PC-9 (cell line): ENCODE data around the gene RCAN1. TPM values are rescaled to one million over a fixed set of nuclear protein-coding genes. Genes with fewer than 3 reads are reported as not detected.

ENCODE experiments used
- BruUV-seq: library from RNA; stranded (reverse); fragments of 400-500 nt; replicated peaks from 2 replicates; lab custom pipeline; 2021; lab: Mats Ljungman, UMichigan
- CTCF ChIA-PET: fragments of 300-600 bp; sonication (Branson Sonifier 250); formaldehyde crosslinking; loops from one replicate; lab custom pipeline; 2022; ENCODE audit warnings: antibody characterized with exemption; lab: Charles Lee
- POLR2A ChIA-PET: fragments of 300-600 bp; sonication (Branson Sonifier 250); formaldehyde crosslinking; loops from one replicate; lab custom pipeline; 2022; ENCODE audit warnings: antibody characterized with exemption; ENCODE audit not compliant: unreplicated experiment; lab: Charles Lee
- DNase-seq, 2 experiments: peaks; one replicate each; pipeline versions ENCODE4 v3.0.0 to v3.0.0-alpha.2; 2015 to 2022; ENCODE audit warnings: mixed read lengths in 1 of 2
- H2AFZ ChIP-seq: fragments of 200-600 bp; sonication (generic); 2 replicates; pipeline ENCODE4 v1.8.1; 2017; ENCODE audit warnings: antibody characterized with exemption
- H3F3A ChIP-seq: fragments of 200-600 bp; sonication (generic); 2 replicates; pipeline ENCODE4 v1.8.1; 2017; ENCODE audit warnings: antibody characterized with exemption, mild to moderate bottlenecking, low read depth; ENCODE audit not compliant: insufficient read depth
- H3K27ac ChIP-seq: fragments of 200-600 bp; sonication (generic); 2 replicates; pipeline ENCODE4 v1.6.1; 2016; ENCODE audit warnings: mixed run types
- H3K27me3 ChIP-seq: fragments of 200-600 bp; sonication (generic); 2 replicates; pipeline ENCODE4 v1.6.1; 2016; ENCODE audit warnings: low read depth, mixed run types; ENCODE audit not compliant: insufficient read depth
- H3K36me3 ChIP-seq: fragments of 200-600 bp; sonication (generic); 2 replicates; pipeline ENCODE4 v1.6.1; 2016; ENCODE audit warnings: low read depth, mixed run types
- H3K4me1 ChIP-seq: fragments of 200-600 bp; sonication (generic); replicated peaks from 2 replicates; pipeline ENCODE4 v1.6.1; 2016; ENCODE audit warnings: mixed run types; ENCODE audit not compliant: insufficient read depth
- H3K4me2 ChIP-seq: fragments of 200-600 bp; sonication (generic); 2 replicates; pipeline ENCODE4 v1.6.1; 2017; ENCODE audit warnings: mixed run types
- H3K4me3 ChIP-seq: fragments of 200-600 bp; sonication (generic); 2 replicates; pipeline ENCODE4 v1.6.1; 2016; ENCODE audit warnings: mixed run types
- H3K79me2 ChIP-seq: fragments of 200-600 bp; sonication (generic); 2 replicates; pipeline ENCODE4 v1.6.1; 2017; ENCODE audit warnings: low read depth, mixed run types
- H3K9me2 ChIP-seq: fragments of 200-600 bp; sonication (generic); 2 replicates; pipeline ENCODE4 v1.8.1; 2017; ENCODE audit warnings: mild to moderate bottlenecking; ENCODE audit not compliant: insufficient read depth
- H3K9me3 ChIP-seq: fragments of 200-600 bp; sonication (generic); 2 replicates; pipeline ENCODE4 v1.8.1; 2016; ENCODE audit warnings: low read depth; ENCODE audit not compliant: insufficient read depth
- H4K20me1 ChIP-seq: fragments of 200-600 bp; sonication (generic); 2 replicates; pipeline ENCODE4 v1.8.1; 2017; ENCODE audit not compliant: insufficient read depth
- CTCF ChIP-seq: fragments of 200-600 bp; sonication (generic); conservative IDR thresholded peaks from 2 replicates; pipeline ENCODE4 v1.6.1; 2017; ENCODE audit warnings: mixed run types, antibody characterized with exemption, mild to moderate bottlenecking, moderate library complexity
- EZH2 ChIP-seq: fragments of 200-600 bp; sonication (generic); IDR thresholded peaks from 2 replicates; pipeline ENCODE4 v1.8.0; 2017; ENCODE audit warnings: antibody characterized with exemption, low read depth
- intact Hi-C: fragments of 100-400 bp; cut with micrococcal nuclease; formaldehyde crosslinking; loops from one replicate; pipeline ENCODE4 v1.10.0; 2022; ENCODE audit not compliant: unreplicated experiment
- total RNA-seq: library from RNA; stranded (reverse); gene quantifications from 2 replicates; pipeline ENCODE4 v1.2.3, GENCODE V29; 2021

The RCAN1 gene
- total RNA-seq, 1 experiment from 2014 or later: 7.2 TPM

DNA sequence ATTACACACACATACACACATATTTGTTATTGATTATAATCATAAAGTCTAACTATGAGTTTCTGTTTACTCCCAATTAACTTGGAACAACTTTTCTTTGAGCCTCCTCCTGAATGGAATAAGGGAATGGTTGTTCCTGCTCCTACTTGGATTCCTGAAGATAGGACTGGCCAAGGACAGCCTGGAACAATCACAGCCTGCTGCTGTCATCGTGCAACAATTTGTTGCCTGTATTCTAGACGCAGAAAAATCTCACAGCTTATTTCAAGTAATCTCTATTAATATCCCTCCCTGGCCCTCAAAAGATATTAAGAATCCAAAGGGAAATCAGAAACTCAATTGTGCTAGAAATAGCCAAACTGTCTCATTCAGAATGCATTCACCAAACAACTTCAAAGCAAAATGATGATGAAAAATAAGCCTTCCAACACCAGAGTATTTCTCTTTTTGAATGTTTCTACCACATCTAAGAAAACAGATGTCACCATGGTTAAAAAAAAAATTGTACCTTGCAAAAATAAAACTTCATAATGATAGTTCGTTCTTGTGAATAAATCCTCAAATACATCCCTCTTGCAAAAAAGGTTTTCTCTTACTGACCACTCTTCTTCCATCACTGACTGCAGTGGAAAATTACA, 30.9 kb downstream of the RCAN1 start:
- no peak overlapping the region for H3K27ac ChIP-seq
- intact Hi-C loops: loop anchor here (2.0 to 5.0 kb wide), 2 partner anchors 37 to 73 kb away; no protein-coding TSS in a partner anchor
- POLR2A ChIA-PET: no interaction called here
- H3F3A ChIP-seq: peaks cover 7% of the 10 kb centered on the region; the same call in 1 of the 2 replicates
- H4K20me1 ChIP-seq: no peaks in the 10 kb centered on the region
- CTCF ChIA-PET: no interaction called here
- H3K4me1 ChIP-seq: peaks cover 25% of the 10 kb centered on the region
- H3K79me2 ChIP-seq: no peaks in the 10 kb centered on the region
- H3K27me3 ChIP-seq: no peaks in the 10 kb centered on the region
- no peaks in the 10 kb centered on the region for H3K36me3 ChIP-seq
- H3K9me3 ChIP-seq: no peaks in the 10 kb centered on the region
- H3K4me2 ChIP-seq: no peak overlapping the region
- BruUV-seq: no TSS peak
- H3K9me2 ChIP-seq: no peaks in the 10 kb centered on the region
- DNase-seq: no peak
- no peak for TF ChIP-seq EZH2
- no peak for TF ChIP-seq CTCF
- H3K4me3 ChIP-seq: no peak overlapping the region
- no peak overlapping the region for H2AFZ ChIP-seq

DNA sequence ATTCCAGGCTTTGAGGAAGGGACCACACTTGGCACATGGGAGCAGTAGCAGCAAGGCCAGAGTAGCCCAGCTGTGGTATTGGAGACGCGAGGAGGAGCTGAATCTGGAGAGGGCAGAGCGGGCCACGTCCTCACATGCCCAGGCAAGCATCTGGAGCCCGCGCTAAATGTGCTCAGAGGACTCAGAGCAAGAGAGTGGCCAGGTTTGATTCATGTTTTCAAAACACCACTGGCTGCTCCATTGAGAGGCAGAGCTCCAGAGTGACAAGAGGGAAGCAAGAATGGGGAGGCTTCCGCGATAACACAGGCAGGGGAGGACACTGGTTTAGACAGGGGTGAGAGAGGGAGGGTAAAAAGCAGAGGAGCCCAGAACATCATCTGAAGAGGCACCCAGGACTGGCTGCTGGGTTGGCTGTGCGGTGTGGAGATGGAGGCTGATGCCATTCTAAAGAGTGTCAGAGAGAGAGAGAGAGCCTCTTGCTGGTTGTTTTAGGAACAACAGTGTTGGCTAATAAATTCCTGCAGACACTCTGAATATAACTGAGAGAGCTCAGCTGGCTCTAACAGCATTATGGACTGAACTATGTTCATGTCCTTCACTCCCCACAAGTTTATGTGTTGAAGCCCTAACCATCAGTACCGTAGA, 32.3 kb downstream of the RCAN1 start:
- no peaks in the 10 kb centered on the region for H3K9me3 ChIP-seq
- BruUV-seq: no TSS peak
- H3K79me2 ChIP-seq: no peaks in the 10 kb centered on the region
- intact Hi-C loops: loop anchor here (2.0 to 5.0 kb wide), 2 partner anchors 35 to 72 kb away; no protein-coding TSS in a partner anchor
- no peaks in the 10 kb centered on the region for H3K27me3 ChIP-seq
- peak in 1 of 2 experiments; percentile 37 for DNase-seq
- no peak overlapping the region for H2AFZ ChIP-seq
- POLR2A ChIA-PET: interaction anchor here (0.6 kb wide), 1 partner anchor 1371 kb away, joined by 3 read pairs; no protein-coding TSS in a partner anchor
- H3F3A ChIP-seq: peaks cover 7% of the 10 kb centered on the region; the same call in 1 of the 2 replicates
- CTCF ChIA-PET: interaction anchor here (0.6 kb wide), 1 partner anchor 308 kb away, joined by 3 read pairs; no protein-coding TSS in a partner anchor
- H3K27ac ChIP-seq: no peak overlapping the region
- H3K9me2 ChIP-seq: no peaks in the 10 kb centered on the region
- H3K4me2 ChIP-seq: no peak overlapping the region
- peaks cover 27% of the 10 kb centered on the region for H3K4me1 ChIP-seq
- peak; percentile 44; the same call in 1 of the 2 replicates for TF ChIP-seq CTCF
- TF ChIP-seq EZH2: no peak
- H3K36me3 ChIP-seq: no peaks in the 10 kb centered on the region
- no peaks in the 10 kb centered on the region for H4K20me1 ChIP-seq
- H3K4me3 ChIP-seq: no peak overlapping the region

- no peak for TF ChIP-seq EZH2
- TF ChIP-seq CTCF: no peak
- BruUV-seq: no TSS peak
- Histone ChIP-seq H3K4me3 (no peak overlapping the region), H2AFZ (no peak overlapping the region), H3K27ac (peak overlapping the region; percentile 86), H3F3A (peaks cover 7% of the 10 kb centered on the region; the same call in 1 of the 2 replicates), H3K36me3 (no peaks in the 10 kb centered on the region), H3K79me2 (no peaks in the 10 kb centered on the region), H3K9me3 (no peaks in the 10 kb centered on the region), H3K4me1 (peaks cover 41% of the 10 kb centered on the region), H3K4me2 (peak overlapping the region; percentile 51), H4K20me1 (no peaks in the 10 kb centered on the region), H3K9me2 (no peaks in the 10 kb centered on the region), H3K27me3 (no peaks in the 10 kb centered on the region)
- ChIA-PET POLR2A (interaction anchor here (0.6 kb wide), 1 partner anchor 54 kb away, joined by 3 read pairs; no protein-coding TSS in a partner anchor), CTCF (no interaction called here)
- intact Hi-C loops: loop anchor here (5.0 kb wide), 1 partner anchor 33 kb away; no protein-coding TSS in a partner anchor
- DNase-seq: peak; percentile 37 to 76
These were observed 34.7 kb downstream of the RCAN1 start for GRCh38 chr21:34580181-34580700.
